ENCODE results near the gene SMARCD3.

Gene SMARCD3

DNA sequence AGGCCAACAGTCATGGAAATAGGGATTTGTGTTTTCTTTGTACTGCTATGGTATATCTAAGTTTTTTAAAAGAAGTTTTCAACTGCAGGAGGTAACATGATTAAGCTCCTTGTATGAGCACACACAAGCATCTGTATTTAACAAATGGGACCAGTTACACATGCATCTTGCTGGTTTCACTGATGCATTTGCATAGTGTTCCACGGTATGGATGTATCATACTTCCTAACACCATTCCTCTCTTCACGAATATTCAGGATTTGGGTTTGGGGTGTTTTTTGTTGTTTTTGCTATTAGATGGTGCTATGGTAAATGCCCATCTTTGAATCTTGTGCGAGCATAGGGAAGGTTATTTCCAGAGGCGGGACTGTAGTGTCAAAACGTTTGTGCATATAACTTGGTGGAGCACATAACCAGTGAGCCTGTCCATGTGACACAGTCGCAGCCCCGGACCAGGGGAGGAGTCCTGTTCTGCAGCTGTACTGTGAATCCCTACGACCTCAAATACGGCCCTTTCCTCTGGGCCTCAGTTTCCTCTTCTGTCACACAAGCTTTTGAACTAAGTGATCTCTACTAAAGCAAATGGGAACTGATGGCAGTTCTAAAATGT lies 40.1 kb downstream of the SMARCD3 start:
- no peak for DNase-seq (ENCODE audit: low spot score)

- no peak for DNase-seq (ENCODE audit: low spot score)
Measured at GRCh38 chr7:151207804-151208203, 40.7 kb downstream of the SMARCD3 start.

DNA sequence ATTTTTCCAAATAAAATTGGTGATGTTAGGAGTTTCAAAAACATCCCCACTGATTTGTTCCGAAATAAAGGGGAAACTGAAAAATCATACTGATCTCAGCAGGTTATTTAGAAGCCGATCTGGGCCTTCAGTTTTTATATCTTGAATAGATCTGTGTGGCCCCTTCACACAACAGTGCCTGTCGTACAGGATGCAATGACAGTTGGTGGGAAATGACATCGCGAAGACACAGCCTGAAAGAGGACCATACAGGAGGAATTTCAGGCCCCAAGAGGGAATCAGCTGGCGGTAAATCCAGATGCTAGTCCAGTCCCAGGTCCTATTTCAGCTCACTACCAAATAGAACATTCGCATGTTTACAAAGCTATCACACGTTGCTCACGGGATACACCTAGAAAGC lies 41.2 kb downstream of the SMARCD3 start:
- DNase-seq (ENCODE audit: low spot score), result no peak

GRCh38 chr7:151206914-151207313 lies 41.6 kb downstream of the SMARCD3 start:
- no peak for DNase-seq (ENCODE audit: low spot score)

- no peak for DNase-seq (ENCODE audit: low spot score)
Measured at GRCh38 chr7:151205730-151206129, 42.8 kb downstream of the SMARCD3 start.

GRCh38 chr7:151204383-151205032 lies 44.0 kb downstream of the SMARCD3 start:
- no peak for DNase-seq (ENCODE audit: low spot score)

DNA sequence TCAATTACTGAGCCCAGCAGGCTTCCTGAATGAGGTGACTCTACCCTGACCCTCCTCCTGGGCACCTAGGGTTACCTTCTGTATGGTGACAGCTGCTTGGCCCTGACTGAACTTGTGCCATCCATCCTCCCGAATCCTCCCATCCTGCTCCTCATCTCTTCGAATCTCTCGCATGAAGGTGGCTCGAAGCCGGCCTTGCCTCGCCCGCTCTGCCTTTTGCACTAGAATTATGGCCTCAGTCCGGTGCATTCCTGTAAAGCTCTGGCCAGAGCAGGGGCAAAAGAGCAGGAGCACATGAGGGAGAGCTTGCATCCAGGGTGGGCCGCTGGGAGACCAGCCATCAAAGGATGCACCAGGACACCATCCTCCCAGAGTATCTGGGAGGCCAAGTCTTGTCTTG lies 45.7 kb downstream of the SMARCD3 start:
- no peak for DNase-seq (ENCODE audit: low spot score)

- no peak for DNase-seq (ENCODE audit: low spot score)
Measured at GRCh38 chr7:151201751-151202150, 46.7 kb downstream of the SMARCD3 start.

DNA sequence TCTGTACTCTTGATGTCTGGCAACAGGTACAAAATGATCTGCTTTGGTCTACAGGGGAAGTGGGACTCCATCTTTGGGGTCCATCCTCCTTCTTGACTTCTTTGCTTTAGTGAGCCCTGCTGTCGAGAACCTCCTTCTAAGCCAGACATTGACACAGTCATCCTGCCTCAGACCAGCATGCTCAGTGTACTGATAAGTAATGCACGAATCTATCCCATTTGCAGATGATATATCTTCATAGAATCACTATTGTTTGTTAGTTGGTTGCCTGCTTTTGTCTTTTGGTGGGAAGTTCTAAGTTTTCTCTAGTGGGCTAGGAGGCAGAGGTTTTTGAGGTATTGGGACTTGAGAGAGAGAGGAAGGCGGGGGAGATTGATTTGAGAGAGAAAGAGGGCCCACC lies 47.1 kb downstream of the SMARCD3 start:
- no peak for DNase-seq (ENCODE audit: low spot score)

- no peak for DNase-seq (ENCODE audit: low spot score)
Measured at GRCh38 chr7:151198945-151199848, 49.3 kb downstream of the SMARCD3 start.

GRCh38 chr7:151197932-151198331 lies 50.6 kb downstream of the SMARCD3 start:
- DNase-seq (ENCODE audit: low spot score), result no peak

DNA sequence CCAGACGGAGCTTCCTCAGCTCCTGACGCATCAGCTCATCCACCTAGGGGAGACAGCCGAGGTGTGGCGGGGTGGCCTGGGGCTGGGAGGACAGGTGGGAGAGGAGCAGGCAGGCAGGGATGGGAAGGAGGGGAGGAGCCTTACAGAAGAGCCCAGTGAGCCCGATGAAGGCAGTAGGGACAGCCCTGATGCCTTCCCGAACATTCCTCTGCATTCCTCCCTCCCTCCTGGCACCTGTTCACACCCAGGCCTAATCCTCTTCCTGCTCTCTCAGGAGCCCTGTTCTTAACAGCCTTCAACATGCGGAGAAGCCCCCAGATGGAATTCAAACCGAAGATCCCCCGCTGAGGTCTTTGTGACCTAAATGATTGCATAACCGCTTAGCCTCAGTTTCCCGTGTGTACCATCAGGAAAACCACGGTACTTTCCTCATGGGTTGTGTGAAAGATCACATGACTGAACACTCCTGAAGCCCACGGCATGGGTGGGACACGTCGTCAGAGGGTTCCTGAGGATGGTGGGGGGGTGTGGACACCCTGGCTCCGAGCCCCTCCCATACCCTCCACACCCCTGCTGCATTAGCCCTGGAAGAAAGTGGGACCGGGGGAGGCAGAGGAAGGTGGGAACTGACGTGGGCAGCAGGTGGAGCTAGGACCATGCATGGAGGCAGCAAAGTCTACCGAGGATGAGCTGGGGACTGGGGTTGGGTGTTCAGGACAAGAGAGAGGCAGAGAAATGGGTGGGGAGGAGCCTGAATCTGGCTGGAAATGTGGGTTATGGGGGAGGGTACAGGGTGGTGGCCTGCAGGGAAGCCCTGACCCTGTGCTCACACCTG lies 52.7 kb downstream of the SMARCD3 start:
- DNase-seq (ENCODE audit: low spot score), result no peak

GRCh38 chr7:151194188-151194587 lies 54.3 kb downstream of the SMARCD3 start:
- no peak for DNase-seq (ENCODE audit: low spot score)

DNA sequence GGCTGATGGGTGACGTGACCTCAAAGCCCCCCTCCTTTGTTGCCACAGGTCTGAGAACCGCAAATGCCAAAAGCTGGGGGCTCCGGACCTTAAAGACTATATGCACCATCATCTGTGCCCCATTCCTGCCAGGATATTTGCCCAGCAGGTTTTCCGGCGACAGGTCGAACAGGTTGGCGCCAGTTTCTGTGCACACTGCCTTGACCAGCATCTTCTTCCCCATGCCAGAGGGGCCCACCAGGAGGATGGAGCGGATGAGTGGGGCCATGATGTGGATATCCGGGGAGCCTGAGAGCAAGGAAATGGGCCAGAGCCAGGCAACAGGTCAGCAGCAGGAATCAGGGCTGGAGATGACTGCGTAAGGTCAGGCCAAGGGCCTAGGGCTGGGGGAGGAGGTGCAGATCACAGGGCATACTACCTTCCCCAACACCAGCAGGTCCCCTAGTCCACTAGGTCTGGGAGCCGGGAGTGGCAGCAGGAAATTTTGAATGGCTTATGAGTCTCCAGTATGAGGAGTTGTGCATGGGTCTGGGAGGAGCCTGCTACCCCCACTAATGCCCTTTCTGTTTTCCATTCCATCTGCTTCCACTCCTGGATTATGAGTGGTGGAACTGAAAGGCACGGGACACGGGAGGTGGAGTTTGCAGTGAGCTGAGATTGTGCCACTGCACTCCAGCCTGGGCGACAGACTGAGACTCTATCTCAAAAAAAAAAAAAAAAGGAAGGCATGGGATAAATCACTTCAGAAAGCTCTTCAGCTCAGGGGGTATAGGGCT lies 55.1 kb downstream of the SMARCD3 start:
- no peak for DNase-seq (ENCODE audit: low spot score)

GRCh38 chr7:151192002-151192539 lies 56.4 kb downstream of the SMARCD3 start:
- no peak for DNase-seq (ENCODE audit: low spot score)

GRCh38 chr7:151191544-151191943 lies 57.0 kb downstream of the SMARCD3 start:
- DNase-seq (ENCODE audit: low spot score), result no peak

GRCh38 chr7:151189038-151189437 lies 59.5 kb downstream of the SMARCD3 start:
- DNase-seq (ENCODE audit: low spot score), result no peak

Measured in hematopoietic multipotent progenitor cell treated with erythropoietin and hydrocortisone succinate and interleukin-3 and kit ligand, for 17 days (in vitro differentiated cells).